K562 (cell line): ENCODE measurements around the gene MCFD2. TPM values are rescaled to one million over a fixed set of nuclear protein-coding genes. Genes with fewer than 3 reads are reported as not detected.

Experiments
- ATAC-seq: fragments of 200-7000 bp; cut with Tn5 transposase; 3 replicates; pipeline ENCODE4 v1.9.1; 2020; ENCODE audit warnings: moderate library complexity
- BruUV-seq: library from RNA; stranded (reverse); fragments of 400-500 nt; replicated peaks from 2 replicates; lab custom pipeline; 2021; lab: Mats Ljungman, UMichigan
- CTCF ChIA-PET: fragments of 300-600 bp; formaldehyde crosslinking; extraction: SDS; loops from one replicate; lab custom pipeline; 2021; ENCODE audit warnings: low intra/inter-chr PET ratio; lab: Yijun Ruan, JAX
- POLR2A ChIA-PET: fragments of 300-600, 350-650 bp; sonication (Branson Sonifier 250); formaldehyde crosslinking; extraction: SDS; loops from one replicate; lab custom pipeline; 2021; ENCODE audit warnings: antibody characterized with exemption, inconsistent platforms; lab: Yijun Ruan, JAX
- DNase-seq, 4 experiments: peaks; one replicate each; pipeline versions ENCODE4 v3.0.0 to v3.0.0-alpha.2; 2011 to 2018; ENCODE audit warnings: low spot score in 3 of 4, mixed read lengths in 3 of 4; ENCODE audit errors: extremely low read depth in 1 of 4
- FAIRE-seq: peaks from 2 replicates; lab custom pipeline; 2011; peaks lifted over from hg19 to GRCh38; lab: Jason Lieb, UNC
- H2AFZ ChIP-seq: 2 replicates; pipeline ENCODE4 v1.6.0; 2011; ENCODE audit warnings: low read depth, low read length, control low read depth, inconsistent platforms
- H3K27ac ChIP-seq: fragments of 200-600 bp; 3 replicates; pipeline ENCODE4 v1.8.0; 2011; ENCODE audit warnings: low read depth, mild to moderate bottlenecking, control low read depth, inconsistent platforms, low read length, moderate library complexity, mixed read lengths; ENCODE audit errors: extremely low read depth
- H3K27me3 ChIP-seq, 2 experiments: fragments of 300-600 bp in 1 of 2; 2 replicates in 1 of 2; 3 replicates in 1 of 2; pipeline versions ENCODE4 v1.6.0 to v1.8.0; 2011; ENCODE audit warnings: inconsistent platforms in 2 of 2, low read length in 2 of 2, mild to moderate bottlenecking in 1 of 2, mixed read lengths in 1 of 2, moderate library complexity in 1 of 2; ENCODE audit not compliant: control insufficient read depth in 2 of 2, insufficient read depth in 2 of 2
- H3K36me3 ChIP-seq: fragments of 300-600 bp; 3 replicates; pipeline ENCODE4 v1.8.0; 2011; ENCODE audit warnings: mild to moderate bottlenecking, low read length, inconsistent platforms; ENCODE audit not compliant: control insufficient read depth, insufficient read depth
- H3K4me1 ChIP-seq, 2 experiments: fragments of 200-600 bp in 1 of 2; replicated peaks in 1 of 2; 2 replicates in 1 of 2; 3 replicates in 1 of 2; pipeline versions ENCODE4 v1.5.1 to v1.8.0; 2011; ENCODE audit warnings: inconsistent platforms in 2 of 2, low read length in 2 of 2, mild to moderate bottlenecking in 1 of 2, mixed read lengths in 1 of 2, moderate library complexity in 1 of 2; ENCODE audit not compliant: control insufficient read depth in 2 of 2, insufficient read depth in 2 of 2
- H3K4me2 ChIP-seq: 2 replicates; pipeline ENCODE4 v1.6.1; 2011; ENCODE audit warnings: low read length, control low read depth, inconsistent platforms, mixed read lengths; ENCODE audit not compliant: insufficient read depth
- H3K4me3 ChIP-seq: fragments of 200-600 bp; sonication (generic), shearing (Covaris generic); 2 replicates; pipeline ENCODE4 v1.5.1; 2016; ENCODE audit warnings: control low read depth, inconsistent platforms
- H3K79me2 ChIP-seq: fragments of 200-600 bp; 3 replicates; pipeline ENCODE4 v1.8.0; 2011; ENCODE audit warnings: low read length, inconsistent platforms; ENCODE audit not compliant: control insufficient read depth, insufficient read depth
- H3K9ac ChIP-seq, 2 experiments: 2 replicates each; pipeline versions ENCODE4 v1.6.0 to v1.6.1; 2011; ENCODE audit warnings: low read depth in 2 of 2, low read length in 2 of 2, control low read depth in 1 of 2, inconsistent platforms in 1 of 2, mild to moderate bottlenecking in 1 of 2, mixed read lengths in 1 of 2; ENCODE audit not compliant: insufficient read depth in 1 of 2
- H3K9me1 ChIP-seq: one replicate; pipeline ENCODE4 v1.6.0; 2011; ENCODE audit warnings: inconsistent platforms, mild to moderate bottlenecking, low read length, moderate library complexity; ENCODE audit not compliant: control insufficient read depth, insufficient read depth
- H3K9me3 ChIP-seq: replicated peaks from 2 replicates; pipeline ENCODE4 v1.5.1; 2011; ENCODE audit warnings: low read depth, low read length, inconsistent platforms; ENCODE audit not compliant: control insufficient read depth, insufficient read depth
- H4K20me1 ChIP-seq: replicated peaks from 2 replicates; pipeline ENCODE4 v1.6.1; 2011; ENCODE audit warnings: low read length, inconsistent platforms, mixed read lengths; ENCODE audit not compliant: control insufficient read depth, insufficient read depth
- HNRNPL ChIP-seq: fragments of 200-400 bp; formaldehyde crosslinking; IDR thresholded peaks from 2 replicates; pipeline ENCODE4 v1.6.1; 2017; ENCODE audit warnings: low read depth, mild to moderate bottlenecking, low read length
- ILF3 ChIP-seq: fragments of 450-650 bp; IDR thresholded peaks from 2 replicates; pipeline ENCODE4 v1.6.1; 2018; ENCODE audit warnings: antibody characterized with exemption, mild to moderate bottlenecking, moderate library complexity, borderline replicate concordance
- JUN ChIP-seq, 2 experiments: sonication (generic) in 1 of 2; formaldehyde crosslinking in 1 of 2; IDR thresholded peaks; 2 replicates each; pipeline versions ENCODE4 v1.6.1 to v1.8.0; 2012 to 2022; ENCODE audit warnings: borderline replicate concordance in 2 of 2, mild to moderate bottlenecking in 2 of 2, improper control_type of control experiment in 1 of 2, low read depth in 1 of 2, low read length in 1 of 2, missing genetic modification reagents in 1 of 2
- NFE2 ChIP-seq: IDR thresholded peaks from 2 replicates; pipeline ENCODE4 v1.6.1; 2014; ENCODE audit warnings: antibody characterized with exemption, low read depth
- POLR2A ChIP-seq: fragments of 450-650 bp; conservative IDR thresholded peaks from 2 replicates; pipeline ENCODE4 v1.6.1; 2016
- RREB1 ChIP-seq: fragments of 250-450 bp; sonication (Bioruptor Pico); IDR thresholded peaks from 2 replicates; pipeline ENCODE4 v1.4.0; 2020
- TEAD2 ChIP-seq: fragments of 450-650 bp; IDR thresholded peaks from 2 replicates; pipeline ENCODE4 v1.6.1; 2016; ENCODE audit warnings: missing genetic modification characterization, control low read depth, missing compliant biosample characterization
- TEAD4 ChIP-seq, 2 experiments: sonication (generic) in 1 of 2; formaldehyde crosslinking in 1 of 2; IDR thresholded peaks; 2 replicates each; pipeline versions ENCODE4 v1.6.1 to v1.8.0; 2012 to 2022; ENCODE audit warnings: borderline replicate concordance in 1 of 2, inconsistent platforms in 1 of 2, low read length in 1 of 2, mild to moderate bottlenecking in 1 of 2, missing genetic modification reagents in 1 of 2
- TSC22D4 ChIP-seq: fragments of 450-650 bp; IDR thresholded peaks from 2 replicates; pipeline ENCODE4 v1.6.1; 2016; ENCODE audit warnings: missing genetic modification characterization, missing biosample characterization, control low read depth
- WHSC1 ChIP-seq: IDR thresholded peaks from one replicate; pipeline ENCODE4 v1.6.1; 2012; ENCODE audit warnings: low read length, control low read depth, inconsistent platforms
- ZNF124 ChIP-seq: sonication (generic); formaldehyde crosslinking; IDR thresholded peaks from 2 replicates; pipeline ENCODE4 v1.8.1; 2022; ENCODE audit warnings: missing genetic modification reagents
- ZNF133 ChIP-seq: fragments of 250-450 bp; sonication (Bioruptor Pico); IDR thresholded peaks from 2 replicates; pipeline ENCODE4 v1.4.0; 2020; ENCODE audit warnings: mild to moderate bottlenecking
- WGBS: fragments of 100-300 bp; shearing (Covaris generic); methylation state at CpG from one replicate; pipeline ENCODE4 v1.1.6; 2016; ENCODE audit warnings: low coverage, mixed read lengths; ENCODE audit not compliant: insufficient coverage; ENCODE audit errors: missing lambda C conversion rate; 5-methylcytosine and 5-hydroxymethylcytosine counted together
- in situ Hi-C: fragments of 300-500 bp; cut with MboI; formaldehyde crosslinking; loops from 4 replicates; pipeline ENCODE4 v1.15.0; 2018; ENCODE audit warnings: inconsistent platforms, mixed read lengths
- intact Hi-C: fragments of 100-400 bp; cut with micrococcal nuclease; formaldehyde crosslinking; loops from 2 replicates; pipeline ENCODE4 v1.14.2; 2022
- polyA plus RNA-seq, 8 experiments: library from polyadenylated mRNA; depleted of rRNA in 4 of 8; stranded (reverse) in 5 of 8; unstranded in 3 of 8; fragments of >200 nt; fragmentation: Nextera tagmentation in 2 of 8; fragmentation: Illumina TruSeq in 1 of 8; extraction: Ambion mirVana in 2 of 8; extraction: Trizol in 1 of 8; gene quantifications; 2 replicates each; pipeline versions ENCODE4 v1.2.1 to v1.2.3, GENCODE V29; 2011 to 2014; ENCODE audit warnings: inconsistent platforms in 1 of 8, missing spikeins in 1 of 8
- total RNA-seq, 7 experiments: library from RNA; depleted of rRNA in 6 of 7; stranded (reverse); fragments of >200 nt in 6 of 7; fragmentation: Illumina TruSeq in 2 of 7; extraction: Trizol in 2 of 7; gene quantifications; 2 replicates each; pipeline versions ENCODE4 v1.2.1 to v1.2.3, GENCODE V29; 2011 to 2021; ENCODE audit warnings: low replicate concordance in 1 of 7
- TF ChIP-seq, protein P1 (sequence below): fragments of 450-650 bp; IDR thresholded peaks from 2 replicates; pipeline ENCODE4 v1.6.1; 2016; ENCODE audit warnings: low read depth, mild to moderate bottlenecking, moderate library complexity
- TF ChIP-seq, protein P2 (sequence below): fragments of 250-450 bp; sonication (Bioruptor Pico); IDR thresholded peaks from 2 replicates; pipeline ENCODE4 v1.4.0; 2020; ENCODE audit warnings: mild to moderate bottlenecking

The MCFD2 gene
- total and polyA plus RNA-seq, 9 of the 15 experiments (the other 6 are each of a cell fraction or from before 2014, with no cell fraction given) = 78.6 to 237 (median 123) TPM

GRCh38 chr2:46954951-46955571 lies 39.5 kb upstream of the MCFD2 start:
- POLR2A ChIA-PET = interaction anchor here (0.7 to 1.4 kb wide), 5 partner anchors 8 to 212 kb away, joined by 3 to 4 read pairs (median 3); no protein-coding TSS in a partner anchor
- FAIRE-seq (peak; percentile 98), ATAC-seq (peak; percentile 82), DNase-seq (peak; percentile 37 to 80 (median 54))
- Histone ChIP-seq H3K9ac (peak overlapping the region in 1 of 2 experiments; percentile 85; a peak in 2 of 4 replicates), H3K36me3 (peaks cover 57% of the 10 kb centered on the region), H3K4me3 (no peak overlapping the region), H3K9me1 (no peaks in the 10 kb centered on the region), H3K4me2 (peak overlapping the region; percentile 53), H3K9me3 (no peaks in the 10 kb centered on the region), H3K79me2 (no peaks in the 10 kb centered on the region), H2AFZ (0 out of 2 replicates have a peak overlapping the region, but pooled peaks have one; percentile 52), H4K20me1 (no peaks in the 10 kb centered on the region), H3K27me3 (no peaks in the 10 kb centered on the region), H3K27ac (peak overlapping the region; percentile 43; the same call in 2 of the 3 replicates), H3K4me1 (peaks cover 12 to 13% of the 10 kb centered on the region in 2 experiments; a peak in 4 of 5 replicates)
- BruUV-seq = no TSS peak
- CTCF ChIA-PET = no interaction called here
- WGBS = 21% methylated on average over 9 of the region's 9 CpGs
- intact Hi-C loops (no loop called here), in situ Hi-C loops (no loop called here)
- TF ChIP-seq, protein P1, sequence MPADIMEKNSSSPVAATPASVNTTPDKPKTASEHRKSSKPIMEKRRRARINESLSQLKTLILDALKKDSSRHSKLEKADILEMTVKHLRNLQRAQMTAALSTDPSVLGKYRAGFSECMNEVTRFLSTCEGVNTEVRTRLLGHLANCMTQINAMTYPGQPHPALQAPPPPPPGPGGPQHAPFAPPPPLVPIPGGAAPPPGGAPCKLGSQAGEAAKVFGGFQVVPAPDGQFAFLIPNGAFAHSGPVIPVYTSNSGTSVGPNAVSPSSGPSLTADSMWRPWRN = no peak
- TF ChIP-seq, protein P2, sequence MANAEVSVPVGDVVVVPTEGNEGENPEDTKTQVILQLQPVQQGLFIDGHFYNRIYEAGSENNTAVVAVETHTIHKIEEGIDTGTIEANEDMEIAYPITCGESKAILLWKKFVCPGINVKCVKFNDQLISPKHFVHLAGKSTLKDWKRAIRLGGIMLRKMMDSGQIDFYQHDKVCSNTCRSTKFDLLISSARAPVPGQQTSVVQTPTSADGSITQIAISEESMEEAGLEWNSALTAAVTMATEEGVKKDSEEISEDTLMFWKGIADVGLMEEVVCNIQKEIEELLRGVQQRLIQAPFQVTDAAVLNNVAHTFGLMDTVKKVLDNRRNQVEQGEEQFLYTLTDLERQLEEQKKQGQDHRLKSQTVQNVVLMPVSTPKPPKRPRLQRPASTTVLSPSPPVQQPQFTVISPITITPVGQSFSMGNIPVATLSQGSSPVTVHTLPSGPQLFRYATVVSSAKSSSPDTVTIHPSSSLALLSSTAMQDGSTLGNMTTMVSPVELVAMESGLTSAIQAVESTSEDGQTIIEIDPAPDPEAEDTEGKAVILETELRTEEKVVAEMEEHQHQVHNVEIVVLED (CRISPR knock-in tag) = no peak
- no peak for TF ChIP-seq ILF3
- no peak for TF ChIP-seq TSC22D4 (tag)
- no peak for TF ChIP-seq POLR2A
- TF ChIP-seq ZNF133 (CRISPR knock-in tag) = no peak
- no peak for TF ChIP-seq HNRNPL
- TF ChIP-seq NFE2 = peak; percentile 59; the same call in 1 of the 2 replicates
- peak; percentile 61 for TF ChIP-seq TEAD4 (IDR thresholded peaks at IDR 0.05; ENCODE audit: low read length)
- TF ChIP-seq TEAD4 (CRISPR knock-in tag; IDR thresholded peaks at IDR 0.05; ENCODE audit: borderline replicate concordance) = no peak
- TF ChIP-seq ZNF124 (CRISPR knock-in tag) = no peak
- TF ChIP-seq RREB1 = no peak
- no peak for TF ChIP-seq WHSC1
- peak; percentile 67; the same call in 1 of the 2 replicates for TF ChIP-seq JUN (IDR thresholded peaks at IDR 0.05; ENCODE audit: borderline replicate concordance, low read depth, low read length)
- no peak for TF ChIP-seq JUN (CRISPR knock-in tag; IDR thresholded peaks at IDR 0.05; ENCODE audit: borderline replicate concordance)
- TF ChIP-seq TEAD2 (tag) = no peak
